Dedifferentiated amniotic fluid mesenchymal stem cell (primary cell): ENCODE measurements around the gene EML1.

Source experiments
- DNase-seq: peaks from one replicate; pipeline ENCODE4 v3.0.0-alpha.2; 2016; ENCODE audit errors: extremely low spot score

The EML1 gene

DNA sequence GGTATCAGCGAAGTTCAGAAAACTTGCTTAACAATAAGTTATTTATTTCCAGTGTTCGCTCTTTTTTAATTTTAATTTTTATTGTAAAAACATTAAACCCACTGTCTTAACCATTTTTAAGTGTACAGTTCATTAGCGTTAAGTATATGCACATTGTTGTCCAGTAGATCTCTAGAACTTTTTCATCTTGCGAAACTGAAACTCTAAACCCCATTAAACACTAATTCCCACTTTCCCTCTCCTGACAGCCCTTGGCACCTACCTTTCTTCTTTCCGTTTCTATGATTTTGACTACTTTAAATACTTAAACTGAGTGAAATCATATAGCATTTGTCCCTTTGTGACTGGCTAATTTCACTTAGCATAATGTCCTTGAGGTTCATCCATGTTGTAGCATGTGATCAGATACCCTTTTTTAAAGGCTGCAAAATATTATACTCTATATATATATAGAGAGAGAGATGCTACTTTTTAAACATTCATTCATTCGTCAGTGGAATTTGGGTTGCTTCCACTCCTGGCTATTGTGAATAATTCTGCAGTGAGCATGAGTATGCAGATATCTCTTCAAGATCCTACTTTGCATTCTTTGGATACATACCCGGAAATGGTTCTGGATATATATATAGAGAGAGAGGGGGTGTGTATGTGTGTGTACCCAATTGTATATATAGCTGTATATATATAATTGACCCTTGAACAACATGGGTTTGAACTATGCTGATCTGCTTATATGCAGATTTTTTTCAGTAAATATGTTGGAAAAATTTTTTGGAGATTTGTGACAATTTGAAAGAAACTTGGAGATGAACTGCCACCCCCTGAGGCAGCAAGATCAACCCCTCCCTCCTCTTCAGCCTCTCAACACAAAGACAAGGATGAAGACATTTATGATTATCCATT, 197.3 kb downstream of the EML1 start:
- no peak for DNase-seq

DNA sequence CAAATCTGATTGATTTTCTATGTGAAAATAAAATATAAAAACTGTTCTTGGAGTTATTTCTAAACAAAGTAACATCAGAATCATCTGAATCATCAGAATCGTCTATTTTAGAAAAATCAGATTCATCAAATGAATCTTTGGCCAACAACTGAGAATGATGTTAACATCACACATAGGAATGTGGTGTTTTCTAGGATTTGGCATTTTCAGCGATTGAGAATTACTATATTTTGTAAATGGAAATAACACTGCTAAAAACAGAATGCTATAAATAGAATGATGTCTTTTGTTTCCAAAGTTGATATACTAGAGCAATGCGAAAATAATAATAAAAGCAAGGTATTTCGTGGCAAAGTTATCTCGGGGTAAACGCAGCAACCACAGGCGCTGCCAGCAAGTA, 198.1 kb downstream of the EML1 start:
- DNase-seq: no peak
